ENCODE data around the gene TRAF4.
"Not testable (repeated sequence)": the region's sequence is repeated elsewhere in the genome, so short reads cannot be mapped to it uniquely, and the experiment has no call there.

Gene TRAF4

GRCh38 chr17:28765038-28765437, 21.2 kb downstream of the TRAF4 start:
- no peak for DNase-seq (ENCODE audit: low read depth in 2 of 2, low spot score in 1 of 2)

DNA sequence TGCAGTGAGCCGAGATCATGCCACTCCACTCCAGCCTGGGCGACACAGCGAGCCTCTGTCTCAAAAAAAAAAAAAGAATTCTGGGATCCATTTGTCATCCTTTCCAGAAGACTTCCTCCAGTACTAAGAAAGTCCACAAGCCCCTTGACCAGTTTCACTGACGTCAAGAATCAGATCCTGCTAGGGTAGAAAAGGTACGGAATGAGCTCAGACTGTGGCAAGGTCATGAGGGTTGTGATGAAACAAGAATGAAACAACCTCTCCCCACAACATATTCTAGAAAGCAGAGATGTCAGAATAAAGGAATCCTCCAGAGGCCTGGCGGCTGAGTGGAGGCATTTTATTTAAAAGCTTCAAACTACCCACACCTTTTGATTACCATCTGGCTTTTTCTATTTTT, 29.9 kb downstream of the TRAF4 start:
- no peak for DNase-seq (ENCODE audit: low read depth in 2 of 2, low spot score in 1 of 2)

DNA sequence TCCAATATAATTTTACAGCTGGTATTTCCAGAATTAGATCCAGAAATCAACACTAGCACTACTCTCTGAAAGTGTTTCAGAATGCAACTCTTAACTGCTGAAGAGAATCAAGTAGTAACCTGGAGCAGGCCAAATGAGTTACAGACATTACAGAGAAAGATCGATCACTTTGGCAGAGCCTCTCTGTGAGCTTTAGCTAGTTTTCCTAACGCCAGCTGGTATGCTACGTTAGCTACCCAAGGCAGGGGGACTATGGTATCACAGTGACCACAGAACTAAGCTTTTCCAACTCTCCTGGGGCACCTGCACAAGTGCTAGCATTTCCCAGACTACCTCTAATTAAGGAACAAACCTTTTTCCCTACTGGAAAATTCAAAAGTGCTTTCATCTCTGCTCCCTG, 30.4 kb downstream of the TRAF4 start:
- no peak for DNase-seq (ENCODE audit: low read depth in 2 of 2, low spot score in 1 of 2)

DNA sequence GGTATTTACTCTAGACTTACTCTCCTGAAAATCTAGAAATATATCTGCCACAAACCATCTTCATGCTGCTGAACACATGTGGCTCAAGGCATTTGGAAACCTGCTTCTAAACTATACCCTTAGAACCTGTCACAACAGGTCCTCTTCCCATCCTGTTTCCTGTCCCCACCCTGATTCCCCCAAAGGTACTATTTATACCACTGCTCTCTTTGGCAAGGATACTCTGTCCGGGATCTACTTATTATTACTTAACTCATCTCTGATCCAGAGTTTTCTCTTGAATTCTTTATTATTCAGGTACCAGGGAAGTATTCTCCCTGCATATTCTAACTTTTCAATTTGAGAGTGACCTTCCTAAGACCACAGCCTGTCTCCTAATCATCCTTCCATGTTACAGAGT, 33.4 kb downstream of the TRAF4 start:
- DNase-seq (ENCODE audit: low read depth in 2 of 2, low spot score in 1 of 2): no peak

DNA sequence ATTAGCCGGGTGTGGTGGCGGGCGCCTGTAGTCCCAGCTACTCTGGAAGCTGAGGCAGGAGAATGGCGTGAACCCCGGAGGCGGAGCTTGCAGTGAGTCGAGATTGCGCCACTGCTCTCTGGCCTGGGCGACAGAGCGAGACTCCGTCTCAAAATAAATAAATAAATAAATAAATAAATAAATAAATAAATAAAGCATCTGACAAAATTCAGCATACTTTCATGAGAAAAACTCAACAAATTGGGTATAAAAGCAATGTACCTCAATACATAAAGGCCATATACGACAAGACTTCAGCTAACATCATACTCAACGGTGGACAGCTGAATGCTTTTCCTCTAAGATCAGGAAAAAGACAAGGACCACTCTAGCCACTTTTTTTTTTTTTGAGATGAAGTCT, 35.8 kb downstream of the TRAF4 start:
- not testable (repeated sequence) for DNase-seq (ENCODE audit: low read depth in 2 of 2, low spot score in 1 of 2)

GRCh38 chr17:28783161-28783560, 39.4 kb downstream of the TRAF4 start:
- DNase-seq (ENCODE audit: low read depth in 2 of 2, low spot score in 1 of 2): no peak

DNA sequence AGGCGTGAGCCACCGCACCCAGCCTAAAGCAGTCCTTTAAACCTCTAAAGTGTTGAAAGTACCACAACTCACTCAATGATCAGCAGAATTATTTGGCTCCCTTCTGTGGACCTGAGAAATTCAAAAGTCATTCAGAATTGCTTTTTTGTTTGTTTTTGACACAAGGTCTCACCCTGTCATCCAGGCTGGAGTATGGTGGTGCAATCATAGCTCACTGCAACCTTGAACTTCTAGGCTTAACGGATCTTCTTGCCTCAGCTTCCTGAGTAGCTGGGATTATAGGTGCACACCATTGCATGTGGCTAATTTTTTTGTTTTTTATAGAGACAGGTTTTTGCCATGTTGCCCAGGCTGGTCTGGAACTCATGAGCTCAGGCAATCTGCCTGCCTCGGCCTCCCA, 44.3 kb downstream of the TRAF4 start:
- no peak for DNase-seq (ENCODE audit: low read depth in 2 of 2, low spot score in 1 of 2)

DNA sequence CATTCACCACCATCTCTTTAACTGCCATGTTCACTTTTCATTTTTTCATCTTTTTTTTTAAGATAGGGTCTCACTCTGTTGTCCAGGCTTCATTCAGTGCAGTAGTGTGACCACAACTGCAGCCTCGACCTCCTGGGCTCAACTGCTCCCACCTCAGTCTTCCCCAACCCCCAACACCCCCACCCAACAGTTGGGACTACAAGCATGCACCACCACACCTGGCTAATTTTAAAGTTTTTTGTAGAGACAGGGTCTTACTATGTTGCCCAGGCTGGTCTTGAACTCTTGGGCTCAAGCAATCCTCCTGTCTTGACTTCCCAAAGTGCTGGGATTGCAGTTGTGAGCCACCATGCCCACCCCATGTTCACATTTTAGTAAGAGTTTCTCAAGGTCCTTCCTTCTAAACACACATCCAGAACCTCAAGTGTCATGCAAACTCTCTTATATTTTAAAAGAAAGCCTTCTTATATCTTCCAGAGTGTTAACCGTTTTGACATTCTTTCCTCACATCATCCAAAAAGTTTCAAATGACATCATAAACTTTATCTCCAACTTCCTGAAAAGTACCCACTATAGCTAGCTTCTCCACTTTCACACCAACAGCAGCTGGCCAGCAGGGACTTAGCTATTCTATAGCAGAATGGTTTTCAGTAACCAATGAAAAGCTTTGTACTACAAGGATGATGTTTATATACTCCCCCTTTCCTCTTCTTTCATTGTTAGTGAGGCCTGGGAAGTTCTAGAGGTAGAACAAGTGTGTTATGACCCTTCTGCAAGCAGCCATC, 49.3 kb downstream of the TRAF4 start:
- DNase-seq (ENCODE audit: low read depth in 2 of 2, low spot score in 1 of 2): no peak

DNA sequence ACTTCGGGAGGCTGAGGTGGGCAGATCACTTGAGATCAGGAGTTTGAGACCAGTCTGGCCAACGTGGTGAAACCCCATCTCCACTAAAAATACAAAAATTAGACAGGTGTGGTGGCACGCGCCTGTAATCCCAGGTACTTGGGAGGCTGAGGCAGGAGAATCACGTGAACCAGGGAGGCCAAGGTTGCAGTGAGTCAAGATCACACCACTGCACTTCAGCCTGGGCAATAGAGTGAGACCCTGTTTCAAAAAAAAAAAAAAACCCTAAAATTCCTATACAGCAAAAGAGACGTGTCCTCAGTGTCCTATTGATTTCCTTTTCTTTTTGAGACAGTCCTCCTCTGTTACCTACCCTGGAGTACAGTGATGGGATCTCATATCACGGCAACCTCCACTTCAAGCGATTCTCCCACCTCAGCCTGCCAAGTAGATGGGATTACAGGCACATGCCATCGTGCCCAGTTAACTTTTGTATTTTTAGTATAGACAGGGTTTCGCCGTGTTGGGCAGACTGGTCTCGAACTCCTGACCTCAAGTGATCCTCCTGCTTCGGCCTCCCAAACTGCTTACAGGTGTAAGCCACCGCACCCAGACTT, 51.1 kb downstream of the TRAF4 start:
- DNase-seq (ENCODE audit: low read depth in 2 of 2, low spot score in 1 of 2): not testable (repeated sequence)

- no peak for DNase-seq (ENCODE audit: low read depth in 2 of 2, low spot score in 1 of 2)
Observed at GRCh38 chr17:28796062-28796461, 52.3 kb downstream of the TRAF4 start.

All from stimulated activated CD8-positive, alpha-beta memory T cell treated with anti-CD3 and anti-CD28 coated beads, Interleukin-4, amount 100 ng/mL, for 1 hour (primary cell).